ENCODE results near the gene F12. TPM values are rescaled to one million over a fixed set of nuclear protein-coding genes. Genes with fewer than 3 reads are reported as not detected.

F12 gene
- total and polyA plus RNA-seq, 10 donors = 0.60 to 2.3 (median 1.1) TPM

DNA sequence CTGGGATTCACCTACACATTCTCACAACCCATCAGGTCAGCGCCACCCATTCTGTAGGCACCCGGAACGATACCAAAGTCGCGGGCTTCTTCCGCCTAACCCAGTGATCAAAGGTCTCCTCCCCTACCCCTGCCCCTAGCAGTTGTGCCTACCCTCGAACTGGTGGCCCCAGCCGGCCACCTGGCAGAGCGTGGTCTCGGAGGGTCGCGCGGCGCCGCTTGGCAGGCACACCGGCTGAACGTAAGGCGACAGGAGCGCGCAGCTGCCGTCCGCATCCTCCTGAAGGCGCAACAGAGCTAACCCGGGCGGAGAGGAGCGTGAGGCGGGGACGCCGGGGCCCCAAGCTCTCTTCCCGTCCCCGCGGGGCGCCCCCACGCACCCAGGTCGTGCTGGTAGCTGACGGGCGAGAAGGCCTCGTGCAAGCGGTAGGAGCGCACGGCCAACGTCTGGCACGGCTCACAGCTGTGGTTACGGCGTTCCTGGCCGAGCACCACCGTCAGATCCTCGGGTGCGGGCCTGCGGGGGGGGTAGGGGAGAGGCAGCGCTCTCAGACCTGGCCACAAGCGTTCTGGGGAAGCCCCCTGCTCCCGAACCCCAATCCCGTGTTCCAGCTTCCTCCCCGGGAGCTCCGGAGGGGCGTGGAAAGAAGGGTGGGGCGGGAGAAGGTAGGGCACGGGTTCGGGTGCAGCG is 6.1 kb downstream of the F12 start:
- intact Hi-C loops (cut with DNase I; ENCODE audit: low total_unique reads) = loop anchor here (5.0 kb wide), 1 partner anchor 49 kb away; no protein-coding TSS in a partner anchor
- H3K27me3 ChIP-seq (replicated peaks in 1 of 7) = peaks cover 0 to 59% (median 43%) of the 10 kb centered on the region in 7 donors
- WGBS, 5 donors = 1 to 3% (median 2%) methylated on average over 29 to 61 of the region's 61 CpGs

DNA sequence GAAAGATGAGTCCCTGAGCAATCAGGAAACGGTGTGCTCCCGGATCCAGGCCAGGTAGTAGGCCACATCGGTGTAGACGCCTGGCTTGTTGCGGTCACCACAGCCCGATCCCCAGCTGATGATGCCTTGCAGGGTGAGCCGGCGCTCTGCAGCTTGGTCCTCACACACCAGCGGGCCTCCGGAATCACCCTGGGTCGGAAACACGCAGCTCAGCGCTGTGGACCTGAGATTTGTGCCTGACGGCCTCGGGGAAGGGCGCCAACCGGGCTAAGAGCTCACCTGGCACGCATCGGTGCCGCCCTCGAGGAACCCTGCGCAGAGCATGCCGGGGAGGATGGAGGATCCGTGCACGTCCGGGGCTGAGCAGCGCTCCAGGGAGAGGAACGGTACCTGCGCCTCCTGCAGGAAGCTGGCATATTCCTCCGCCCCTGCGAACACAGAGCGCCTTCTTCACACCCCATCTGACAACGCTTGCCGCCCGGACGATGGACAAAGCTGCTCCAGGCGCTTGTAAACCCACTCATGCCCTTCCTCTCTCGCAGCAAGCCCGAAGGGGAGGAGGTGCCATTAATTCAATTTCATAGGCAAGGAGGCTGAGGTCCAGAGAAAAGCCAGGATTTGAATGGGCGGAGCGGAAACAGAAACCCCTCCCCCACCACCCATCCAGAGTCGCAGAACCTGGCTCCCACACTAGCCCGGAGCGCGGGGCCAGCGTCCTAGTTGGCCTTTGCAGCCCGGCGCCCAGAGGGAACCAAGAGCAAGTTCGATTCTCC is 6.9 kb downstream of the F12 start:
- H3K9me3 ChIP-seq = no peaks in the 10 kb centered on the region

More for the DNA sequence above, 6.1 kb downstream of the F12 start:
- DNase-seq = peak; percentile 89
- peak overlapping the region in 4 of 8 donors; percentile 57 to 84 (median 76) for H3K27ac ChIP-seq
- no peaks in the 10 kb centered on the region for H3K36me3 ChIP-seq
- H3K4me3 ChIP-seq = peak overlapping the region; percentile 46 to 86 (median 60)
- peaks cover 33 to 61% (median 51%) of the 10 kb centered on the region in 6 donors for H3K4me1 ChIP-seq
- TF ChIP-seq, protein P1, sequence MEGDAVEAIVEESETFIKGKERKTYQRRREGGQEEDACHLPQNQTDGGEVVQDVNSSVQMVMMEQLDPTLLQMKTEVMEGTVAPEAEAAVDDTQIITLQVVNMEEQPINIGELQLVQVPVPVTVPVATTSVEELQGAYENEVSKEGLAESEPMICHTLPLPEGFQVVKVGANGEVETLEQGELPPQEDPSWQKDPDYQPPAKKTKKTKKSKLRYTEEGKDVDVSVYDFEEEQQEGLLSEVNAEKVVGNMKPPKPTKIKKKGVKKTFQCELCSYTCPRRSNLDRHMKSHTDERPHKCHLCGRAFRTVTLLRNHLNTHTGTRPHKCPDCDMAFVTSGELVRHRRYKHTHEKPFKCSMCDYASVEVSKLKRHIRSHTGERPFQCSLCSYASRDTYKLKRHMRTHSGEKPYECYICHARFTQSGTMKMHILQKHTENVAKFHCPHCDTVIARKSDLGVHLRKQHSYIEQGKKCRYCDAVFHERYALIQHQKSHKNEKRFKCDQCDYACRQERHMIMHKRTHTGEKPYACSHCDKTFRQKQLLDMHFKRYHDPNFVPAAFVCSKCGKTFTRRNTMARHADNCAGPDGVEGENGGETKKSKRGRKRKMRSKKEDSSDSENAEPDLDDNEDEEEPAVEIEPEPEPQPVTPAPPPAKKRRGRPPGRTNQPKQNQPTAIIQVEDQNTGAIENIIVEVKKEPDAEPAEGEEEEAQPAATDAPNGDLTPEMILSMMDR (IDR thresholded peaks at IDR 0.05 in 8 of 11, conservative IDR thresholded peaks at IDR 0.05 in 3 of 11) = no peak
- H3K9me3 ChIP-seq = no peaks in the 10 kb centered on the region

DNA sequence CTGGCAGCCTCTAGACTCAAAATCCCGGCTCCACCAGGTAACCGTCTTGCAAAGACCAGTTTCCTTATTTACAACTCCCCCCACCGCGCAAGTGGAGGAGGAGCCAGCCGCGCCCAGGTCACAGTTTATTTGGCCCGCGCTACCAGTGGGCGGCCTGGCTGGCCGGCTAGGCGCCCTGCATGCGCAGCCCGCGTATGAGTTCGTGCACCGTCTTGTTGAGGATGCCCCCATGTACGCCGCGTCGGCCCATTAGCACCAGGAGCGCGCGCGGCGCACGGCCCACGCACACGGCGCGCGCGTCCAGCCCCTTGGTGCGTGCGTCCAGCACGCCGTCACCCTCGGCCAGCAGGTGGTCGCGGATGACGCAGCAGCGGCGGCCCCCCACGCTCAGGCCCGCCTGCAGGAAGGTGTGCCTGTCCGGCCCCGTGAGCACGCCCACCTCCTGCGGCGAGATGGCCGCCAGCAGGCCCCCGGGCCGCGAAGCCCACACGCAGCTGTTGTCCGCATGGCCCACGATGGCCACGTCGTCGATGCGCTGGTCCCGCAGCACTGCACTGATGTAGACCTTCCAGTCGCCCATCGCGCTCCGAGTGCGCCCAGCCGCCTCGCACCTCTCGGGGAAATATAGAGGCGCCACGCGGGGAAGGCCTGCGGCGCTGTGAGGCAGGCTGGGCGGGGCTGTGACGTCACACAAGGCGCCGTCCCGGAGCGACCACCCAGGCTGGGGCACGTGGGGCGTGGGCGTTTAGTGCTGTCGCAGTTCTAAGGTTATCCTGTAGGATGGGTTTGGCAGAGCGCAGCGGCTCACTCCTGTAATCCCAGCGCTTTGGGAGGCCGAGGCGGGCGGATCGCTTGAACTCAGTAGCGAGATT is 9.1 kb downstream of the F12 start, which contains the start of gene PFN3:
Gene PFN3 (minus strand): TSS at position 665 of the 872 bp plus-strand sequence. CDS start 85 bp downstream, at position 580.
- Histone ChIP-seq H3K4me1 (peaks cover 28 to 45% (median 37%) of the 10 kb centered on the region in 6 donors), H3K27me3 (replicated peaks in 1 of 7) (peaks cover 0 to 84% (median 48%) of the 10 kb centered on the region in 7 donors), H3K27ac (no peak within 1 kb of the TSS), H3K4me3 (peak within 1 kb of the TSS in 1 of 8 donors; percentile 17), H3K9me3 (no peaks in the 10 kb centered on the region), H3K36me3 (no peaks in the 10 kb centered on the region)
- TF ChIP-seq POLR2AphosphoS5 (IDR thresholded peaks at IDR 0.05) (no peak), POLR2A (IDR thresholded peaks at IDR 0.05) (no peak)
- TF ChIP-seq, protein P1 (IDR thresholded peaks at IDR 0.05 in 8 of 11, conservative IDR thresholded peaks at IDR 0.05 in 3 of 11) = no peak
- intact Hi-C loops (cut with DNase I; ENCODE audit: low total_unique reads) = loop anchor here (5.0 kb wide), 1 partner anchor 52 kb away; no protein-coding TSS in a partner anchor
- 45 to 68% (median 54%) methylated on average over 49 to 92 of the region's 92 CpGs for WGBS, 5 donors
- no peak for DNase-seq

More for the DNA sequence above, 6.9 kb downstream of the F12 start:
- Histone ChIP-seq H3K36me3 (no peaks in the 10 kb centered on the region), H3K4me3 (peak overlapping the region in 7 of 8 donors; percentile 47 to 86 (median 61)), H3K27me3 (replicated peaks in 1 of 7) (peaks cover 0 to 66% (median 48%) of the 10 kb centered on the region in 7 donors), H3K4me1 (peaks cover 33 to 61% (median 51%) of the 10 kb centered on the region in 6 donors), H3K27ac (no peak overlapping the region)
- no peak for TF ChIP-seq POLR2A (IDR thresholded peaks at IDR 0.05)
- TF ChIP-seq POLR2AphosphoS5 (IDR thresholded peaks at IDR 0.05) = peak in 2 of 3 donors; percentile 55 to 61
- TF ChIP-seq, protein P1 (IDR thresholded peaks at IDR 0.05 in 8 of 11, conservative IDR thresholded peaks at IDR 0.05 in 3 of 11) = peak in 9 of 11 experiments; percentile 4 to 55 (median 27)
- WGBS, 5 donors = 13 to 24% (median 17%) methylated on average over 24 to 49 of the region's 49 CpGs
- DNase-seq = peak; percentile 87
- intact Hi-C loops (cut with DNase I; ENCODE audit: low total_unique reads) = loop anchor here (5.0 kb wide), 1 partner anchor 50 kb away; no protein-coding TSS in a partner anchor
